GM23248 (cell line): ENCODE measurements around the gene KREMEN1. TPM values are rescaled to one million over a fixed set of nuclear protein-coding genes. Genes with fewer than 3 reads are reported as not detected.

Experiments used
- DNase-seq: peaks from one replicate; pipeline ENCODE4 v3.0.0-alpha.2; 2015
- H2AFZ ChIP-seq: fragments of 200-600 bp; sonication (generic); 2 replicates; pipeline ENCODE4 v1.6.1; 2016; ENCODE audit warnings: antibody characterized with exemption
- H3F3A ChIP-seq: fragments of 200-600 bp; sonication (generic); 2 replicates; pipeline ENCODE4 v1.6.1; 2016; ENCODE audit warnings: mild to moderate bottlenecking, antibody characterized with exemption, mixed run types; ENCODE audit not compliant: insufficient read depth
- H3K27ac ChIP-seq: fragments of 200-600 bp; sonication (generic); 2 replicates; pipeline ENCODE4 v1.5.1; 2016; ENCODE audit warnings: mild to moderate bottlenecking
- H3K27me3 ChIP-seq: fragments of 200-600 bp; sonication (generic); replicated peaks from 2 replicates; pipeline ENCODE4 v1.6.1; 2016; ENCODE audit warnings: mild to moderate bottlenecking; ENCODE audit not compliant: insufficient read depth
- H3K36me3 ChIP-seq: fragments of 200-600 bp; sonication (generic); 2 replicates; pipeline ENCODE4 v1.6.1; 2016; ENCODE audit warnings: low read depth, mild to moderate bottlenecking
- H3K4me1 ChIP-seq: fragments of 200-600 bp; sonication (generic); 2 replicates; pipeline ENCODE4 v1.6.1; 2016; ENCODE audit warnings: mild to moderate bottlenecking; ENCODE audit not compliant: insufficient read depth
- H3K4me2 ChIP-seq: fragments of 200-600 bp; sonication (generic); one replicate; pipeline ENCODE4 v1.6.1; 2016; ENCODE audit warnings: mild to moderate bottlenecking; ENCODE audit not compliant: unreplicated experiment
- H3K4me3 ChIP-seq: fragments of 200-600 bp; sonication (generic); 2 replicates; pipeline ENCODE4 v1.5.1; 2016; ENCODE audit warnings: mild to moderate bottlenecking
- H3K79me2 ChIP-seq: fragments of 200-600 bp; sonication (generic); 2 replicates; pipeline ENCODE4 v1.6.1; 2016; ENCODE audit warnings: mild to moderate bottlenecking; ENCODE audit not compliant: insufficient read depth
- H3K9ac ChIP-seq: fragments of 200-600 bp; sonication (generic); 2 replicates; pipeline ENCODE4 v1.6.1; 2016; ENCODE audit warnings: mild to moderate bottlenecking
- H3K9me2 ChIP-seq: fragments of 200-600 bp; sonication (generic); 2 replicates; pipeline ENCODE4 v1.6.1; 2016; ENCODE audit warnings: mixed run types, mild to moderate bottlenecking, moderate library complexity; ENCODE audit not compliant: insufficient read depth
- H3K9me3 ChIP-seq: fragments of 200-600 bp; sonication (generic); one replicate; pipeline ENCODE4 v1.6.1; 2017; ENCODE audit warnings: low read depth
- H4K20me1 ChIP-seq: fragments of 200-600 bp; sonication (generic); 2 replicates; pipeline ENCODE4 v1.6.0; 2016; ENCODE audit not compliant: insufficient read depth
- EZH2 ChIP-seq: fragments of 200-600 bp; sonication (generic); IDR thresholded peaks from 2 replicates; pipeline ENCODE4 v1.6.1; 2018; ENCODE audit warnings: antibody characterized with exemption, mild to moderate bottlenecking; ENCODE audit not compliant: insufficient read depth, poor library complexity, severe bottlenecking
- EZH2phosphoT487 ChIP-seq: fragments of 200-600 bp; sonication (generic); IDR thresholded peaks from 2 replicates; pipeline ENCODE4 v1.6.1; 2018; ENCODE audit warnings: antibody characterized with exemption, moderate library complexity, mild to moderate bottlenecking, low read depth; ENCODE audit not compliant: insufficient read depth
- WGBS, 2 experiments: methylation state at CpG; one replicate each; pipeline ENCODE4 v1.1.6; 2015 to 2017; ENCODE audit warnings: low lambda C conversion rate in 2 of 2, low coverage in 1 of 2; ENCODE audit errors: missing lambda C conversion rate in 2 of 2; 5-methylcytosine and 5-hydroxymethylcytosine counted together
- in situ Hi-C: fragments of 300-500 bp; cut with MboI; formaldehyde crosslinking; loops from 2 replicates; pipeline ENCODE4 v1.15.0; 2020
- polyA plus RNA-seq: library from polyadenylated mRNA; unstranded; fragments of >200 nt; fragmentation: Nextera tagmentation; extraction: Ambion mirVana; gene quantifications from 2 replicates; pipeline ENCODE4 v1.2.1, GENCODE V29; 2016
- total RNA-seq: library from RNA; depleted of rRNA; stranded (reverse); fragments of >200 nt; shearing (Covaris generic); gene quantifications from 2 replicates; pipeline ENCODE4 v1.2.3, GENCODE V29; 2014

Gene KREMEN1
- total and polyA plus RNA-seq, 2 experiments from 2014 or later = 4.3 to 4.4 TPM

GRCh38 chr22:29124777-29125442, 52.1 kb downstream of the KREMEN1 start:
- 54 to 55% methylated on average over 10 of the region's 10 CpGs for WGBS, 2 experiments
- Histone ChIP-seq H3K79me2 (no peaks in the 10 kb centered on the region), H3K4me1 (peaks cover 12% of the 10 kb centered on the region), H3K4me3 (no peak overlapping the region), H3K27ac (no peak overlapping the region), H3K27me3 (no peaks in the 10 kb centered on the region), H3K9ac (no peak overlapping the region), H3K36me3 (no peaks in the 10 kb centered on the region), H3K9me2 (peaks cover under 1% of the 10 kb centered on the region; the same call in 1 of the 2 replicates), H3K9me3 (no peaks in the 10 kb centered on the region), H3K4me2 (no peak overlapping the region), H4K20me1 (no peaks in the 10 kb centered on the region), H2AFZ (no peak overlapping the region), H3F3A (peaks cover 11% of the 10 kb centered on the region)
- no peak for DNase-seq
- TF ChIP-seq EZH2 (no peak), EZH2phosphoT487 (no peak)
- in situ Hi-C loops = loop anchor here (25.0 kb wide), 1 partner anchor 263 kb away; no protein-coding TSS in a partner anchor

DNA sequence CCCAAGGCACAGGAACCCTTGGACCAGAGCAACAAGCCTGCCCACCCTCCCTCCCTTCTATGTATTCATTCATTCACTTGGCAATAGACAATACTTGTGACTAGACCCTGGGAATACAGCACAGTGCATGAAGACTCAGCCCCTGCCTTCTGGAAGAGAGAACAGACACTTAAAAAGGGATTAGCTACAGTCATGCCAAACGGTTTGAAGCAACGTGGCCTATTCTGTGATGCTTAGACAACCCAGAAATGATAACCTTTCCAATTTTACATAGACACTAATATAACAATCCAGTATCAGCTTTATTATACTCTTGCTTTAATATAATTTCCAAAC, 52.6 kb downstream of the KREMEN1 start:
- peaks cover 3% of the 10 kb centered on the region; the same call in 1 of the 2 replicates for H3K9me2 ChIP-seq
- H3K27me3 ChIP-seq = no peaks in the 10 kb centered on the region
- no peak overlapping the region for H3K4me3 ChIP-seq
- H3K9me3 ChIP-seq = no peaks in the 10 kb centered on the region
- H3K36me3 ChIP-seq = no peaks in the 10 kb centered on the region
- H3K79me2 ChIP-seq = no peaks in the 10 kb centered on the region
- H3K9ac ChIP-seq = no peak overlapping the region
- no peaks in the 10 kb centered on the region for H4K20me1 ChIP-seq
- H3F3A ChIP-seq = peaks cover 16% of the 10 kb centered on the region
- no peak overlapping the region for H3K4me2 ChIP-seq
- no peak for DNase-seq
- no peak overlapping the region for H3K27ac ChIP-seq
- no peak overlapping the region for H2AFZ ChIP-seq
- peaks cover 17% of the 10 kb centered on the region for H3K4me1 ChIP-seq
- 33 to 39% methylated on average over 2 of the region's 2 CpGs for WGBS, 2 experiments
- TF ChIP-seq EZH2phosphoT487 = no peak
- no peak for TF ChIP-seq EZH2
- in situ Hi-C loops = loop anchor here (25.0 kb wide), 1 partner anchor 263 kb away; no protein-coding TSS in a partner anchor

GRCh38 chr22:29125844-29126243, 53.0 kb downstream of the KREMEN1 start:
- no peak for DNase-seq
- 93% methylated on average over 5 of the region's 5 CpGs for WGBS, 2 experiments
- Histone ChIP-seq H3K4me2 (no peak overlapping the region), H3K9me3 (no peaks in the 10 kb centered on the region), H2AFZ (no peak overlapping the region), H3K4me3 (no peak overlapping the region), H3K79me2 (no peaks in the 10 kb centered on the region), H4K20me1 (no peaks in the 10 kb centered on the region), H3K4me1 (peaks cover 17% of the 10 kb centered on the region), H3K9me2 (peaks cover 3% of the 10 kb centered on the region; the same call in 1 of the 2 replicates), H3K27ac (no peak overlapping the region), H3F3A (peaks cover 16% of the 10 kb centered on the region), H3K36me3 (no peaks in the 10 kb centered on the region), H3K9ac (no peak overlapping the region), H3K27me3 (no peaks in the 10 kb centered on the region)
- in situ Hi-C loops = loop anchor here (25.0 kb wide), 1 partner anchor 264 kb away; no protein-coding TSS in a partner anchor
- TF ChIP-seq EZH2 (no peak), EZH2phosphoT487 (no peak)

GRCh38 chr22:29126670-29127395, 54.0 kb downstream of the KREMEN1 start:
- no peak overlapping the region for H3K9ac ChIP-seq
- H3K27me3 ChIP-seq = no peaks in the 10 kb centered on the region
- peaks cover 3% of the 10 kb centered on the region; the same call in 1 of the 2 replicates for H3K9me2 ChIP-seq
- no peaks in the 10 kb centered on the region for H3K36me3 ChIP-seq
- no peaks in the 10 kb centered on the region for H3K9me3 ChIP-seq
- no peak overlapping the region for H3K27ac ChIP-seq
- H3K4me2 ChIP-seq = no peak overlapping the region
- peaks cover 16% of the 10 kb centered on the region for H3F3A ChIP-seq
- H4K20me1 ChIP-seq = no peaks in the 10 kb centered on the region
- TF ChIP-seq EZH2 (no peak), EZH2phosphoT487 (no peak)
- H3K79me2 ChIP-seq = no peaks in the 10 kb centered on the region
- DNase-seq = no peak
- H3K4me3 ChIP-seq = no peak overlapping the region
- in situ Hi-C loops = loop anchor here (25.0 kb wide), 1 partner anchor 265 kb away; no protein-coding TSS in a partner anchor
- H3K4me1 ChIP-seq = peaks cover 17% of the 10 kb centered on the region
- no peak overlapping the region for H2AFZ ChIP-seq
- 80 to 84% methylated on average over 2 of the region's 2 CpGs for WGBS, 2 experiments
